ENCODE data around the gene TMPRSS9. TPM values are rescaled to one million over a fixed set of nuclear protein-coding genes. Genes with fewer than 3 reads are reported as not detected.

The TMPRSS9 gene
- polyA plus RNA-seq, 1 donor (not counting 4 experiments of a cell fraction or from before 2014, with no cell fraction given) = not detected

GRCh38 chr19:2343289-2343982 lies 16.6 kb upstream of the TMPRSS9 start:
- no peaks in the 10 kb centered on the region for H3K79me2 ChIP-seq (ENCODE audit: control insufficient read depth, insufficient read depth, low read length)
- dilution Hi-C loops (cut with MboI; ENCODE audit: extremely low pct_ligation_motif_present, low sequenced_read_pairs) = no loop called here

GRCh38 chr19:2344381-2344870 lies 15.6 kb upstream of the TMPRSS9 start:
- DNase-seq (ENCODE audit: low read depth, low spot score) = no peak
- H3K9me3 ChIP-seq (ENCODE audit: control insufficient read depth, low read depth, low read length) = no peaks in the 10 kb centered on the region
- no peak overlapping the region for H3K9ac ChIP-seq (ENCODE audit: control insufficient read depth, extremely low read depth, insufficient read depth, low read length)
- FAIRE-seq = no peak
- no peak overlapping the region for H3K4me3 ChIP-seq (ENCODE audit: control insufficient read depth in 2 of 3, extremely low read depth in 1 of 3, insufficient read depth in 2 of 3, low read depth in 1 of 3, low read length in 3 of 3)
- H3K9me1 ChIP-seq (ENCODE audit: control insufficient read depth, extremely low read depth, insufficient read depth, low read length) = no peaks in the 10 kb centered on the region
- H3K79me2 ChIP-seq (ENCODE audit: control insufficient read depth, insufficient read depth, low read length) = no peaks in the 10 kb centered on the region
- no peak for TF ChIP-seq CTCF (optimal IDR thresholded peaks at IDR 0.05 in 1 of 3, IDR thresholded peaks at IDR 0.05 in 1 of 3, conservative IDR thresholded peaks at IDR 0.05 in 1 of 3; ENCODE audit: extremely low read depth in 1 of 3, insufficient read depth in 2 of 3, low read length in 3 of 3)
- no peak for TF ChIP-seq EZH2 (IDR thresholded peaks at IDR 0.05; ENCODE audit: low read length)
- no peaks in the 10 kb centered on the region for H3K27me3 ChIP-seq (ENCODE audit: control insufficient read depth, extremely low read depth, insufficient read depth, low read length)
- H4K20me1 ChIP-seq (ENCODE audit: control insufficient read depth, extremely low read depth, insufficient read depth, low read length) = no peaks in the 10 kb centered on the region
- dilution Hi-C loops (cut with MboI; ENCODE audit: extremely low pct_ligation_motif_present, low sequenced_read_pairs) = no loop called here
- no peaks in the 10 kb centered on the region for H3K4me1 ChIP-seq (ENCODE audit: control insufficient read depth, extremely low read depth, insufficient read depth, low read length)
- peaks cover 0 to 8% of the 10 kb centered on the region in 2 experiments for H3K36me3 ChIP-seq (ENCODE audit: control insufficient read depth in 2 of 2, extremely low read depth in 1 of 2, insufficient read depth in 2 of 2, low read length in 2 of 2)
- H2AFZ ChIP-seq (ENCODE audit: control insufficient read depth, low read length) = no peak overlapping the region
- H3K4me2 ChIP-seq (ENCODE audit: control insufficient read depth, extremely low read depth, insufficient read depth, low read depth, low read length) = no peak overlapping the region
- no peak overlapping the region for H3K27ac ChIP-seq (ENCODE audit: control insufficient read depth, insufficient read depth, low read length)

More at GRCh38 chr19:2343289-2343982, 16.6 kb upstream of the TMPRSS9 start:
- Histone ChIP-seq H3K9me3 (ENCODE audit: control insufficient read depth, low read depth, low read length) (no peaks in the 10 kb centered on the region), H3K9ac (ENCODE audit: control insufficient read depth, extremely low read depth, insufficient read depth, low read length) (no peak overlapping the region), H3K4me1 (ENCODE audit: control insufficient read depth, extremely low read depth, insufficient read depth, low read length) (no peaks in the 10 kb centered on the region), H3K27ac (ENCODE audit: control insufficient read depth, insufficient read depth, low read length) (no peak overlapping the region), H3K9me1 (ENCODE audit: control insufficient read depth, extremely low read depth, insufficient read depth, low read length) (no peaks in the 10 kb centered on the region), H4K20me1 (ENCODE audit: control insufficient read depth, extremely low read depth, insufficient read depth, low read length) (no peaks in the 10 kb centered on the region), H3K4me3 (ENCODE audit: control insufficient read depth in 2 of 3, extremely low read depth in 1 of 3, insufficient read depth in 2 of 3, low read depth in 1 of 3, low read length in 3 of 3) (no peak overlapping the region), H3K27me3 (ENCODE audit: control insufficient read depth, extremely low read depth, insufficient read depth, low read length) (no peaks in the 10 kb centered on the region), H3K4me2 (ENCODE audit: control insufficient read depth, extremely low read depth, insufficient read depth, low read depth, low read length) (no peak overlapping the region), H3K36me3 (ENCODE audit: control insufficient read depth in 2 of 2, extremely low read depth in 1 of 2, insufficient read depth in 2 of 2, low read length in 2 of 2) (peaks cover 0 to 6% of the 10 kb centered on the region in 2 experiments), H2AFZ (ENCODE audit: control insufficient read depth, low read length) (no peak overlapping the region)
- DNase-seq (ENCODE audit: low read depth, low spot score) (no peak), FAIRE-seq (no peak)
- TF ChIP-seq CTCF (optimal IDR thresholded peaks at IDR 0.05 in 1 of 3, IDR thresholded peaks at IDR 0.05 in 1 of 3, conservative IDR thresholded peaks at IDR 0.05 in 1 of 3; ENCODE audit: extremely low read depth in 1 of 3, insufficient read depth in 2 of 3, low read length in 3 of 3) (no peak), EZH2 (IDR thresholded peaks at IDR 0.05; ENCODE audit: low read length) (no peak)
